Lower leg skin (tissue), 3 donors: Measurements from ENCODE around the gene GIGYF1.

Experiments
- CTCF ChIP-seq, 3 donors: fragments of 450-650 bp; IDR thresholded peaks; one replicate each; pipeline ENCODE4 v1.5.1; 2016; ENCODE audit warnings: antibody characterized with exemption in 3 of 3, mild to moderate bottlenecking in 3 of 3, moderate library complexity in 2 of 3
- POLR2A ChIP-seq, 2 donors: fragments of 450-650 bp; IDR thresholded peaks; one replicate each; pipeline ENCODE4 v1.6.1; 2016 to 2017; ENCODE audit warnings: antibody characterized with exemption in 2 of 2, mild to moderate bottlenecking in 1 of 2, moderate library complexity in 1 of 2

GRCh38 chr7:100680576-100681271, 13.3 kb downstream of the GIGYF1 start:
- no peak for TF ChIP-seq CTCF (IDR thresholded peaks at IDR 0.05)
- no peak for TF ChIP-seq POLR2A (IDR thresholded peaks at IDR 0.05)
